AG09319 (cell line): ENCODE measurements around the gene CDH23.

ENCODE experiments used
- DNase-seq: peaks from one replicate; pipeline ENCODE4 v3.0.0-alpha.2; 2010; ENCODE audit warnings: low read depth; ENCODE audit errors: extremely low read depth
- CTCF ChIP-seq: IDR thresholded peaks from 2 replicates; pipeline ENCODE4 v1.5.1; 2011; ENCODE audit warnings: low read depth, mild to moderate bottlenecking, inconsistent platforms, low read length, moderate library complexity

CDH23 gene

GRCh38 chr10:71462062-71462935 lies 65.6 kb downstream of the CDH23 start:
- TF ChIP-seq CTCF = no peak
- DNase-seq = no peak

- no peak for TF ChIP-seq CTCF
- DNase-seq = no peak
Measured at GRCh38 chr10:71463111-71463510, 66.4 kb downstream of the CDH23 start.

GRCh38 chr10:71465551-71466252 lies 69.0 kb downstream of the CDH23 start:
- DNase-seq = no peak
- no peak for TF ChIP-seq CTCF

GRCh38 chr10:71466330-71466729 lies 69.6 kb downstream of the CDH23 start:
- TF ChIP-seq CTCF = no peak
- no peak for DNase-seq

- no peak for DNase-seq
- TF ChIP-seq CTCF = no peak
Measured at GRCh38 chr10:71467161-71467560, 70.4 kb downstream of the CDH23 start.

GRCh38 chr10:71467569-71468362 lies 71.0 kb downstream of the CDH23 start:
- TF ChIP-seq CTCF = no peak
- DNase-seq = no peak
